ENCODE data around the gene SUCLG1.
A peak's percentile ranks its signal among the peaks of the same experiment; 100 is the strongest.

SUCLG1 gene

DNA sequence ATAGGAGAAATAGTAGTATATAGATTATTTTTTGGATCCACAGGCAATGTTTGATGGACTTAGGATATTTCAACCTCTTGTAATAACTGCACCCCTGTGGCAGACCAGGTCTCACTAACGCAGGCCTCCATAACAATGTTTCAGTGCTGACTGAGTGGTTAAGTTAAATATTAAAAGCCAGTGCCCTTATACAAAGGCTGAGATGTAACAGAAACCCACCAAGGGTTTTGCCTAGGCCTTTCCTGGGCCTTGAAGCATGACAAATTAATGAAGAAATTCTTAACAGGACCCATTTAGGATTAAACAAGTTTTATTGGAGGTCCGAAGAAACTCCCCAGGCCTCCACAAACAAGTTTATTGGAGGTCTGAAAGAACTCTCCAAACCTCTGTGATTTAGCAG is 1.6 kb upstream of the SUCLG1 start:
- DNase-seq: no peak

DNA sequence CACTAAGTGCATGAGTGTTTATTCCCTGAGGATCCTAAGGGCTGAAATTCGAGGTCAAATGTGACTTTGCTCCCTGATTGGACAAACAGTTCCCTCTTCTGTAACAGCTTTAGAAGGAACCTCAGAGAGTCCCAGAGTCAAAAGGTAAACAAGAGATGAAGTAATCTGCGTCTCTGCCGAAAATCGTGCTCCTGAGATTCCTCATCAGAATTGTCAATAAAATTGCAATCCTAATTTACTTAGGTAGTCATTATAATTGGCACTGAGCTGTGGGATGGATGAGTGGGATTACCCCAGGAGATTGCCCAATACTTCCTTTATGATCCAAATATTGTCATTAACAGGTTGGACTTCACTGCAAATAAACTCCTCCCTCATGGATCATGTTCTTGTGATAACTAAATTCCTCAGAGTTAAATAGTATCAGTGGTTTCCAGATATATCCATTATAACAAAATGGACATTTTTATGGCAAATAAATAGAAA is 907 bp upstream of the SUCLG1 start:
- no peak for DNase-seq

DNA sequence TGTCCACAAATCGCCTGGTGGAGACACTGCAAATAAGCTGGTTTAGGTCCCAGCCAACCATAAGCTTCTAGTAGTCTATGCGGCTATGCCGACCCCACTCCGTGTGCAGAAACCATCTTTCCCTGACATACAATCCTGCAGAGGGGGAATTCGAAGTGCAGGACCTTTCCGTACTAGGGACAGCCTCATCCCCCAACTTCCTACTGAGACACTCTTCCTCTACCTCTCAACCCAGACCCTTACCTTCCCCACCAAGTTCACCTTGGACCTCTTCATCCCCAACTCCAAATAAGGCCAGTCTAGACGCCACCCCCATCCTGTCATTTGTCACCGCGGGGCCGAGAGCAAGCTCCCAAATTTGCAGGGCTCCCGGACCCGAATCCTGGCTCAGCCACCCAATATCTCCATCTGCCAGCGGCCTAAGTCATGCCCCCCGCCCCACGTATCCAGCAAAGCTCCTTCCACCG is 496 bp downstream of the SUCLG1 start:
- DNase-seq: peak; percentile 58

DNA sequence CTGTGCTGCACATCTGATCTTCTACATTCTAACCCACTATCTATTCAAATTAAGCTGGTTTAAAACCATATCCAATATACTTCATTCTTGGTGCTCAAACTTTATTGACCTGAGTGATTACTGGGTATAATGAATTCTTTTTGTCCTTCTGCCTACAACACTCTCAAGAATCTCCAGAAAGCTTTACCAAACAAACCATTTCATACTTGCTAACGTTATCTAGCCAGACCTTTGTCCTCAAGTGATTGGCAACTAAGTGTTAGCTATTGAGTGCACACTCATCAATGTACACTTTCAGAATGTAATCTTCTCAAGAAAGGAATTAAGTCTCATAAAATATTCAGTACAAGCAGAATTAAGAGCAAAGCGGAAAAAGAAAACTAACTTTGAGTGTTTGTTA is 1.4 kb downstream of the SUCLG1 start:
- DNase-seq: no peak

DNA sequence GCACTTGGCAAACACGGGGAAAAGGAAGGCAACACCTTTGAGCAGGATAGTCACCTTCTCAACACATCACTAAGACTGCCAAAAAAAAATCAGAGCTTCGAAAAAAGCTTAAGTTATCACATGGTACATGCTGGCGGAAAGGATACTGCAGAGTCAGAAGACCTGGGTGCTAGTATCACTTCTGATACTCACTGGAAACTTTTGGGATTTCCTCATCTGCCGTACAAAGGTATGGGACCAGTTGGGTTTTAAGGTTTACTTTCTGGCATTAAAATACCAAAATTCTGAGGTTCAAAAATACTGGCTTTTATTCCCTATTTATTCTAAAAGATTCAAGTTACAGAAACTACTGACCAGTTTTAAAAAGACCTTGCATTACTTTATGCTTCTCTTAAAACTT is 2.9 kb downstream of the SUCLG1 start:
- no peak for DNase-seq

DNA sequence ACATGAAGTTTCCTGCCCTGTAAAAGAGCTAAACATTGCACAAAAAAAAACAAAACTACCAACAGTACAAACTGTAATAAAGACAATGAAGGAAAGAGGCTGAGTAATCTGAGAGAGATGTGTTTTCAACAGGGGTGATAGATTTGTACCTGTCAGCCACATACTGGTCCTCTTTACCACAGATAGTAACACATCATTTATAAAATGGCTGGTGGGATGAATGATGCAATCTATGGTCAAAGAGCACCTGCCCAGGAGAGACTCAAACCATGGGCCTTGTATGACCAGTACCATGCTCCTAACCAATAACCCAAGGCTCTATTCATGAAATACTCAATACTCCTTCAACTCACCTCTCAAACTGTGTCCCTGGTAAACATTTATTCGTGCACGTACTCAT is 4.5 kb downstream of the SUCLG1 start:
- no peak for DNase-seq

DNA sequence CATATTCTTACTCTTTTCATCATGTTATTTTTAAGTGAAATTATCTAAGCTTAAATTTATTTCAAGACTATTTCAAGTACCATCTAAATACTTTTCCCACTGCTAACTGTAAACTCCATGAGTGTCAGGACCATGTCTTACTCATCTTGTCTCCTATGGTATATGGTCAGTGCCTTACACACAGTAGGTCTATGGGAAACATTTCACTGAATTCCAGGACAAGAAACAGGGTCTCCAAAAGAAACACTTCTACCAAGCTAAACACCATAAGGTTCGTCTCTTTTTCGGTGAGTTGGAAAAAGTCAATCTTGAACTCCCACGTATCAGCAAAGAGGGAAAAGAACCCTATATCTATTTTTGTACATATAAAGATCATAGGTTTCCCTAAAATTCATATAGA is 6.5 kb downstream of the SUCLG1 start:
- no peak for DNase-seq

DNA sequence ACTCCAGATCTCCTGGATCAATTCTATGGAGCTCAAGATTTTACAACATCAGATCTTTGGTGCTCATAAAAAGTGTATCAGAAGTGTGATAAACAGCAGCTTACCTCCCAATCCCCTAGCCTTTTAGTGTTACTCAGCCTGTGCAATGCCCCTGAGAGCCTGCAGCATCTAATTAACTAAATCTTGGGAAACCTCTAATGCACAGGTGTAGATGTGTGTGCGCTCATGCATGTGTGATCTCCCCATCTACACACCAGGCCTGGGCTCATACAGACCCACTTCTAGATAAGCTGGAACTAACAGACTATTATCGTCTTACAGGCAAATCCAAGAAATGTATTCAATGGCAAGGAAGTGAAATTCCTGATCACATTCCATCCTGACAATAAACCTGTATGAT is 7.5 kb downstream of the SUCLG1 start:
- no peak for DNase-seq

DNA sequence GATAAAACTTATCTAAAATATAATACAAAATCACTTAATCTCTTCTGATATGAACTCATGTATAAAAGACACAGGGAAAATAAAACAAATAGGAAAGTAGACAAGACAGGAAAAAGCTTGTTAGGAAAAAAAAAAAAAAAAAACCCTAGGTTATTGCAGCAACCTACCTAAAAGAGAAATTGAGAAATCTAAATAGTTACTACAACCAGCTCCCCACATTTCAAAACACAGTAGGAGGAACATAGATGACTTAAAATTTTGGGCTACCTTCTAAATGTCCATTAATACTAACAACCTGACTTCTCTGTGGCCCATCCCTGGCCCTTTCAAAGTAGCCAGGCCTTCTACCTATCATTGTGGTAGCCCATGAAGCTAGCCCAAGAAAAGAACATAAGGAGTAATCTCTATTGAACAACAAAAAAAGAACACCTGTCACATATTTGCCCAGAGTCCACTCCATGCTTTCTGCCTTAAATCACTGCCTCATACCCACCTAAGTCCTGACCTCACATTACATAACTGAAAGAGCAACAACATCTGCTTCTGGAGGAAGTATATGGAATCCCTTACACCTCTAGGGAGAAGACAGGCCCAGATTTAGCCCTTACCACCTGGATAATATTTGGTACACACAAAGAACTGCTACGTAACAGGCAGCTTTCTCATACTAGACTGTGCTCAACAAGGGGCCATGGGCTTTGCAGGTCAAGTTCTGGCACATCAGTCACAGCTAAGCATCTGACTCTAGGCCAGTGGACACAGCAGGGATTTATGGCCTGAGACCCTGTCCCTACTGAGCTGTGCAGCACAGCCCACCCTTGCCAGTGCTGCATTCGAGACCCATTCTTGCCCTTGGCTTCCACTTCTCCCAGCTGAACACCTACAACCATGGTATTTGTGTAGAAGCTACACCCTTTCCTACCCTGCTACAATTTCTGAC is 8.5 kb downstream of the SUCLG1 start:
- DNase-seq: no peak

DNA sequence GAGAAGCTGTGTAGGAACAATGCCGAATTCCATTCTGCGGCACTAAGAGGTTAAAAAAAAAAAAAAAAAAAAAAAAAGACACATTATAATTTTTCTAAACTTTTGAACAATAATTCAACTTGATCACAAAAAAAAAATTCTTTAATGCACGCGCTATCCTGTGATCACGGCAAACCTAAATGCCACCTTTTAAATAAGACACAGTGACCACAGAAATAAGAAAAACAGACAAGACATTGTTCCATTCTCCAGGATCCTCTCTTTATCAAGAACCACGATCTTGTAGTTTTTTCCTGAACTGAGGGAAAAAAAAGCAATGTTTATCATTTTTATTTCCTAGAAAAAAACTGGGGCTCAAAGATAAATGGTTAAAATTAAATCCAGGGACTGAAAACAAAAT is 9.4 kb downstream of the SUCLG1 start:
- no peak for DNase-seq

DNA sequence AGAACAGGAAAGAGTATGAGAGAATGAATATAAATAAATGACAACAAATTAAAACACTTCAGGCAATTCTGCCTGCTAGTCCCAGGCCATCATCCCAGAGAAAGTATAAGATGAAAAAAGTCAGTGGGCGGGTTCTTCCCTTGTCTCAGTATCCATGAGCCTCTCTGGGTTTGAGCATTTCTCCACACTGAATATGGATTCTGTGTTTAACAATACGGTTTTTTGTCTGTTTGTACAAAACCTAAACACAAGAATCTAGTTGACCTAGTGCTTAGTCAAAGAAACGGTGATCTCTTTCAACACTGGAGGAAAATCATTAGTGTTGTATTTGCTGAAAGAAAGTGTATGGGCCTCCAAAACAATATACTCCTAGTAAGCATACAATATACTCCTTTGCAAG is 10.0 kb downstream of the SUCLG1 start:
- no peak for DNase-seq

DNA sequence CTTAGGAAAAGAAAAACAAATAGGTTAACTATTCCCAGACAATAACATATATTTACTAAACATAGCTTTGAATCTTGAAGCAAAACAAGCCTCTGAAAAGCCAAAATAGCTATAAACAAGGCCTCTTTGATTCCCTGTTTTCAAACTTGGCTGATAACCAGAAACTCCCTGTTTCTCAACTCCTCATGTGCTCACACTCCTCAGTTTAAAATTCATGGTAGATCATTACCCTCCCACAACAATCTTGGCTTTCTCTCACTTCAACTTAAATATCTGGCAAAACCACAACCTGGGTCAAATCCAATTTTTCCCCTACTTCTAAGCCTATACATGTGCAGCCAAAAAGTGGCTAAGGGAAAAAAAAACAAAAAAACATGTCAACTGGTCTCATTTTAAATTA is 15.6 kb downstream of the SUCLG1 start:
- DNase-seq: no peak

DNA sequence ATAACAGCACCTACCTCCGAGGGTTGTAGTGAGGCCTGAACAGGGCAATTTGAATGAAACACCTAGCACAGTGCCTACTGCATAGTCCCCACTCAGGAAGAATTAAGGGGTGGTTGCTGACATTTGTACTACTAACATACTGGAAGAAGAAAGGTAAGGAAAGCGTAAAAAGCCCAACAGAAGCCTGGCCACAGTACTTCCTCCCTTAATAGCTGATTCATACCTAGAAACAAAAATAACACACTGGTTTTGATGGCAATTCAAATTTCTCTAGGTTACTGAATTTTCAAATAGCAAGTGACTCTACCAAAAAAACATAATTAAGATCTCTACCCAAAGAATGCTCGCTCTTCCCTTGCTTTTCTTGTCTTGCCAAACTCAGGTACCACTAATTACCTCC is 16.2 kb downstream of the SUCLG1 start:
- no peak for DNase-seq

DNA sequence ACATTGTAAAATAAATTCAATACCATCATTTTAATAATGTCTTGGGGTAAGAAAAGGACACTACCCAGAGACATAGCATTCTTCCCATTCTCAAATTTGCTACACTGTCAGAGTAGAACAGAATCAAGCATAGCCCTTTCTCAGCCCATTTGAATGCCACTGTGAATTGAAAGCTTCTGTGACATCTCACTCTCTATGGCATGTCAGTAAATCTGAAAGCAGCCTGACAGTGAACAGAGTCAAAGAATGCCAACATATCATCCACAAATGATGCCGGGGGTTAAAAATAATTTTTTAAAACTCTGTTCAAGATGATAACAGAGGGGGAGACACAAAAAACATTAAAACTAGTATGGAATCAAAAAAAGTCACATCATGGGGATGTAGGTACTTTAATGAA is 17.6 kb downstream of the SUCLG1 start:
- no peak for DNase-seq

DNA sequence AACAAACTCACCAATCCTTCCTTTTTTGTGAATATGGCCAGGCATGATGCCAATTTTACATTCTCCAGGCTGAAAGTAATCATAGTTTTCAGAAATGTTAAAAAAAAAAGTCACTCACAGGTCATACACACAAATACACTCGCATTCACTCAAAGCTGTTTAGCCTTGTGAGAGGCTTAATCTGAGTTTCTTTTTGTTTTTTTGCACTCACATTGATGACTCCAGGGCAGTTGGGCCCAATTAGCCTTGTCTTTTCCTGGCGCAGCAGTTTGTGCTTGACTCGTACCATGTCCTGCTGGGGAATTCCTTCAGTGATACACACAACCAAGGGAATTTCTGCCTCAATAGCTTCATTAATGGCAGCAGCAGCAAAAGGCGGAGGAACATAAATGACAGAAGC is 18.0 kb downstream of the SUCLG1 start:
- DNase-seq: no peak

DNA sequence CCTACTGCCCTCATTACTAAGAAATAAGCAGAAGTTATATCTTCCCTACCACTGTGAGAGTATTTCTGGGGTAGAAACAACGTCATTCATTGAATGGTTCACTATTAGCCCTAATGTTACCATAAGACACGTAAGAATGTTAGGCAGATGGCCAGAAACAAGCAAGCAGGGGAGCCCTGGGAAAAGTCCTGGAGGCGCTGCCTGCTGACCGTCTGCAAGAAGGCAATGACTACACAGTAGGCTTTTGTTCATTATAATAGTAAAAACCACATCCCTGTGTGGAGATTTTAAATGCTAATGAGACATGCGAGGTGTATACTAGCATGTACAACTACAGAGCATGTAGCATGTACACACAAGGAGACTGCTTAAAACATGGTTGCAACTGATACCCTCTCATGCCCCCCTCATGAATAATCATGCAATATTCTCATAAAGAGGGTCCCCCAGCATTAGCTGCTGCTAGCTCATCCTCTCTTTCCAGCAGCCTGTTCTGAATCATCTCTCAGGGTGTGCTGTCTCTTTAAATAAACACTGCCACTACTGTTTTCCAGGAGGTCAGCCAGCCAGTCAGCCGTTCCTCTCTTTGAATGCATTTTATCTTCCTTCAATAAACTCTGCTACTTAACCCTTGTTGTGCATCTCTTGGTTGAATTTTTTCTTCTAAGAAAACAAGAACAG is 23.6 kb downstream of the SUCLG1 start:
- DNase-seq: peak; percentile 57

DNA sequence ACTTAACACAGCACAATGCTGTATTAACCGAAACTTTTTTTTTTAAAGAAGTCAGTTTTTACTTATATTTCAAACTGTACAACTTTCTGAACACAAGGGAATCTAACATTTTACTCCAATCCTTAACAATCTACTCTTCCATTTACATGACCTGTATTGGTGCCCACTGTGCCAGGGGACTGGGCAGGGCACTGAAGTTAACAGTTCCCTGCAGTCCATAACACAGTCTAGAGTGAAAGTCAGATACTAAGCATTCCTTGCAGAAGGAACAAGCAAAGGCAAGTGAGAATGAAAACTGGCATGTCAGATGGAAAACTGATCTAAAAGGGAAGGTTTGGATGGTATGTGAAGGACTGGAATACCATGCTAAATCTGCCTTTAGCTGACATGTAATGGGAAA is 29.8 kb downstream of the SUCLG1 start:
- no peak for DNase-seq

DNA sequence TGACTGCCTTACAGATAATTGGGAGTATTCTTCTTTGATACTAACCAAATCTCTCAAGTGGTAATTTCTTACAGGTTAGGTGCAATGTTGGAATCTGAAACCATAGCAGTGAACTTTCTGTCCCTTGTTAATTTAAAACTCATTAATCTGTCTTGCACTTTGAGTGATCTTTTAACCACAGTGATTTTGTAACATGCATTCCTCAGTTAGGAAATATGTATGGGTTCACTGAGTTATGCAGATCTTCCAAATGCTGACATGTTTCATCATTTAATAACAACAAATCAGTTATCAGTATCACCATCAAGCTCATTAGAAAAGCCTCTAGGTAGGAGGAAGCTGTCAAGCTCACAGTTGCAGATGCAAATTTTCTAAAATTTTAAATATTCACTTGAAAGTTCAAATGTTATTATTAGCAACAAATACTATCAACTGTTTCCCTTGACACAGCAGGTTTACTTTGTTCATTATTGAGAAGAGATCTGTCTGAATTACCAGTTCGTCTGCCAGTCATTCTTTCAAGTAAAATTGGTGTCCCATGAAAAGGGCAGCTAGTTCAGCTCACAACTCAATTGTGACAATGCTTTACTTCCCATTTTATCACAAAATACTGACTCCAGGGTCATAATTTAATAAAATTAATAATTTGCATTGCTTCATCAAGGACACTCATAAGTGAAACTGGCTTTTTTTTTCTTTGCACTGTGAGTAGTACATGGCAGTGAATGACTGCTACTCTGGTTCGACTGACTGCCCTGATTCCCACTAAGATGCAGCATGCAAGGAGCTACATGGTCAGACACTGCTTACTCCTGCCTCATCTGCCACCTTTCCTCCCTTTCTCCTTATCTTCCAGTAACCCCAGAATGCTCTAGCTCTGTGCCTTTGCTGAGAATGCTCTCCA is 31.6 kb downstream of the SUCLG1 start:
- no peak for DNase-seq

DNA sequence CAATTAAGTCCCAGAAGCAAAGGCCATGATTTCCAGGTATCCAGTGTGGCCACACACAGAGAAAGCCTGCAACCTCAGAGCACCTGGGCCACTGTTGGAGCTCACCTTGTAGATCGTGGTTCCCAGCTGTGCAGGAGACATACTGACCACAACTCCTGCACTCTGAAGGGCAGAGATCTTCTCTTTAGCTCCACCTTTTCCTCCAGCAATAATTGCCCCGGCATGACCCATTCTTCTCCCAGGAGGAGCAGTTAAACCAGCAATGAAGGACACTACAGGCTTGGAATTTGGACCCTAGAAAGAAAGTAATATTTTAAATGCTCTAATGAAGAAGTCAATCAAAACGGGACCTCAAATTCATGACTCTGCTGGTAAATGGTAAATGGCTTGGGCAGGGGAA is 33.8 kb downstream of the SUCLG1 start:
- no peak for DNase-seq

DNA sequence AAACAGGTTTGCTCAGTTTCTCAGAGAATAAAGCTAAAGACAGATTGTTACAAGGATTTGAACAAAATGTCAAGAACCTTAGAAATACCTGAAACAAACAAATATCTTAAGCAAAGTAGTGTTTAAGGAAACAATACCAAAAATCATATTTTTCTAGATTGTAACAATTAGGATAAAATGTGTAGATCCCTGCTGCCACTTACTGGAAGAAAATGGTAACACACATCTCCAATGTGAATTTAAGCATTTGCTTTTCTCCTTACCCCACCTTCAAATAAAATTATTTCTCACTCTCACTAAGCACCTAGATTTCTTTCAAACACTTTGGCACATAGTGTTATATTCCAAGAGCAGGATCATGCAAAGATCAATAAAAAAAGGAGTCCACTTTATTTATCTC is 34.9 kb downstream of the SUCLG1 start:
- DNase-seq: no peak

DNA sequence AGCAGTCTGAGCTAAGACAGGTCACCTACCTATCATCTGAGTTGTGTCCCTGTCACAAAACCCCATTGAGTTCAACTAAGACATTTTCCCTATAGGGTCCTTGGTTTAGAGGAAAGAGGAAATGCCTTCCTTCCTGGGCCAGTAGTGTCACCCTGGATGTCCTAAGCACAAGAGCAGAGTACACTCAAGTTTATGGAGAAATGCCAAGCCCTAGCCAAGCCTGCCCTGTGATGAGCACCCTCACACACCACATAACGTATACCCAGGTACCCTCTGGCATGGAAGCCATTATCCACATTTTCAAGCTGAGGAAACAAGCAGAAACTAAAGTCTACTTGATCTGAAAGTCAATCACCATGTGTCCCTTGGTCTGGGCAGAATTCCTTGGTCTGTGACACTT is 37.3 kb downstream of the SUCLG1 start:
- DNase-seq: no peak

DNA sequence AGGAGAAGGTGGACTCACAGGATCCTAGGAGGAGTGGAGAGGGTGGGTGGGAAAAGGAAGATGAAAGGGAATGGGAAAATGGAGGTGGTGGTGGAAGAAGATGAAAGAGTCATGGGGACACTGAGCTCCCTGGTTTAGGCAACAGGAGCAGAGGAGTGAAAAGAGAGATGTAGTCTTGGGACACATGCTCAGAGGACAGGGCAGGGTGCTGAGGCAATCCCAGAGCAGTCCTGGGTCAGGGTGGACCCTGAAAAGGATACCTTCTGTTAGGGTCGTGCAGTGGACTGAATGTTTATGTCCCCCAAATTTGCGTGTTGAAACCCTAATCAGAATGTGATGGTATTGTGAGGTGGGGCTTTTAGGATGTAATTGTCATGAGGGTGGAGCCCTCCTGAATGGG is 37.9 kb downstream of the SUCLG1 start:
- no peak for DNase-seq

DNA sequence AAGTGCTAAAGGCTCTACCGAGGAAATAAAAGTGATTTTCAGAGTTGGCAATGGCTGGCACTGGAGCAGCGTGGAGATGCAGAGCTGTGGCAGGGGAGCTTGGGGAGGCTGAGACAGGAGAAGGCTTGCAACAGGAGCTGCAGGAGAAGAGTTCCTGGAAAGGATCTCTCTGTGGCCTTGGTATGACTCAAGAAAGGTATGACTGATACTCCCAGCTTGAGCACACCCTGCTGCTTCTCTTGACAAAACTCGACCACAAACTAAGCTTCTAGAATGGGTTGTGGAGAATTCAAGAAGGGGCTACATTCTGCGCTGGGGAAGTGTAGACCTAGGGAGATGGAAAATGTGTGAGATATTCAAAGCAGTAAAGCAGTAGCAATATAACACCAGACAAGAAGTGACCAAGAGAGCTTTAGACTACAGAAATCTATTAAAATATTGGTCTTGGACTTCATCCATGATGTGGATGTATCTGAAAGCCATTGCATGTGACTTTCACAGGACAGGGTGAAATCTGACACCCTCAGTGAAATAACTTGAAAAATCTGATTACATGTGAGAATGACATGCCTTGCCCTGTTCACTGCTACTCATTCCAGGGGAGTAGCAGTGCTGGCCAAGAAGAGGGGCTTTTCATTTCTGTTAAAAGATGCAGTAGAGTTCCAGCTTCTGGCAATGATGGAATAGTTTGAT is 41.5 kb downstream of the SUCLG1 start:
- DNase-seq: no peak

Data from islet precursor cell (in vitro differentiated cells).